Neural cell (in vitro differentiated cells): Measurements from ENCODE around the gene RUNX1. TPM values are rescaled to one million over a fixed set of nuclear protein-coding genes. Genes with fewer than 3 reads are reported as not detected.

Experiments used
- H2AFZ ChIP-seq: fragments of 200-600, 300-800 bp; sonication (generic), shearing (Covaris generic); 2 replicates; pipeline ENCODE4 v1.6.0; 2014; ENCODE audit warnings: low read depth, mild to moderate bottlenecking, antibody characterized with exemption, low read length, moderate library complexity
- H3F3A ChIP-seq: fragments of 200-600 bp; shearing (Covaris generic); 2 replicates; pipeline ENCODE4 v1.6.1; 2016; ENCODE audit warnings: mild to moderate bottlenecking, moderate library complexity, mixed read lengths, antibody characterized with exemption, low read length; ENCODE audit not compliant: insufficient read depth, poor library complexity, severe bottlenecking
- H3K27ac ChIP-seq: fragments of 200-600, 300-800 bp; sonication (generic), shearing (Covaris generic); 2 replicates; pipeline ENCODE4 v1.5.1; 2014; ENCODE audit warnings: mild to moderate bottlenecking, low read length, moderate library complexity
- H3K27me3 ChIP-seq: fragments of 300-800, 200-600 bp; sonication (generic), shearing (Covaris generic); 2 replicates; pipeline ENCODE4 v1.6.0; 2014; ENCODE audit warnings: mild to moderate bottlenecking, low read depth, low read length, moderate library complexity; ENCODE audit not compliant: insufficient read depth
- H3K36me3 ChIP-seq: fragments of 300-800, 200-600 bp; sonication (generic), shearing (Covaris generic); 2 replicates; pipeline ENCODE4 v1.5.1; 2014; ENCODE audit warnings: mild to moderate bottlenecking, antibody characterized with exemption, low read length, moderate library complexity; ENCODE audit not compliant: insufficient read depth
- H3K4me2 ChIP-seq: fragments of 300-800, 200-600 bp; sonication (generic), shearing (Covaris generic); 2 replicates; pipeline ENCODE4 v1.6.0; 2014; ENCODE audit warnings: mild to moderate bottlenecking, low read length
- H3K4me3 ChIP-seq: fragments of 300-800, 200-600 bp; sonication (generic), shearing (Covaris generic); 2 replicates; pipeline ENCODE4 v1.5.1; 2014; ENCODE audit warnings: mild to moderate bottlenecking, low read length, moderate library complexity
- H3K79me2 ChIP-seq: fragments of 200-600 bp; shearing (Covaris generic); replicated peaks from 2 replicates; pipeline ENCODE4 v1.6.0; 2014; ENCODE audit warnings: mild to moderate bottlenecking, low read length, moderate library complexity; ENCODE audit not compliant: insufficient read depth
- H3K9ac ChIP-seq: fragments of 300-800, 200-600 bp; sonication (generic), shearing (Covaris generic); 2 replicates; pipeline ENCODE4 v1.6.1; 2016; ENCODE audit warnings: mild to moderate bottlenecking, low read length, mixed read lengths
- H3K9me2 ChIP-seq: fragments of 200-600 bp; shearing (Covaris generic); 2 replicates; pipeline ENCODE4 v1.6.1; 2016; ENCODE audit warnings: mild to moderate bottlenecking, low read length, mixed read lengths; ENCODE audit not compliant: insufficient read depth
- H3K9me3 ChIP-seq: fragments of 200-600, 300-800 bp; sonication (generic), shearing (Covaris generic); 2 replicates; pipeline ENCODE4 v1.6.1; 2016; ENCODE audit warnings: mild to moderate bottlenecking, mixed run types, low read length, moderate library complexity, mixed read lengths
- H4K20me1 ChIP-seq: fragments of 200-600 bp; shearing (Covaris generic); 2 replicates; pipeline ENCODE4 v1.6.1; 2016; ENCODE audit warnings: mild to moderate bottlenecking, mixed run types; ENCODE audit not compliant: insufficient read depth
- CTCF ChIP-seq: fragments of 450-650 bp; IDR thresholded peaks from 2 replicates; pipeline ENCODE4 v1.5.1; 2014; ENCODE audit warnings: antibody characterized with exemption, mild to moderate bottlenecking, moderate library complexity; ENCODE audit not compliant: poor library complexity, severe bottlenecking
- EP300 ChIP-seq: fragments of 450-650 bp; conservative IDR thresholded peaks from 2 replicates; pipeline ENCODE4 v1.6.1; 2014; ENCODE audit warnings: antibody characterized with exemption, mild to moderate bottlenecking, moderate library complexity; ENCODE audit not compliant: poor library complexity, severe bottlenecking
- EZH2 ChIP-seq: fragments of 200-600, 300-800 bp; shearing (Covaris generic), sonication (generic); IDR thresholded peaks from 2 replicates; pipeline ENCODE4 v1.6.1; 2014; ENCODE audit warnings: antibody characterized with exemption, low read length, borderline replicate concordance, mild to moderate bottlenecking; ENCODE audit not compliant: insufficient read depth, poor library complexity, severe bottlenecking
- MXI1 ChIP-seq: fragments of 450-650 bp; conservative IDR thresholded peaks from 2 replicates; pipeline ENCODE4 v1.6.1; 2014; ENCODE audit warnings: antibody characterized with exemption, mild to moderate bottlenecking; ENCODE audit not compliant: poor library complexity, severe bottlenecking
- POLR2AphosphoS5 ChIP-seq: IDR thresholded peaks from 2 replicates; pipeline ENCODE4 v1.6.1; 2012
- RAD21 ChIP-seq: fragments of 450-650 bp; conservative IDR thresholded peaks from 2 replicates; pipeline ENCODE4 v1.6.1; 2014; ENCODE audit warnings: antibody characterized with exemption, mild to moderate bottlenecking, moderate library complexity
- REST ChIP-seq: IDR thresholded peaks from 2 replicates; pipeline ENCODE4 v1.6.1; 2012; ENCODE audit warnings: borderline replicate concordance
- SMC3 ChIP-seq: fragments of 450-650 bp; conservative IDR thresholded peaks from 2 replicates; pipeline ENCODE4 v1.6.1; 2014; ENCODE audit warnings: antibody characterized with exemption, mild to moderate bottlenecking, moderate library complexity; ENCODE audit not compliant: poor library complexity
- TAF1 ChIP-seq: IDR thresholded peaks from 2 replicates; pipeline ENCODE4 v1.6.1; 2012; ENCODE audit warnings: low read depth
- polyA plus RNA-seq: library from polyadenylated mRNA; depleted of rRNA; stranded (reverse); fragments of >200 nt; gene quantifications from 2 replicates; pipeline ENCODE4 v1.2.3, GENCODE V29; 2014

Gene RUNX1
- polyA plus RNA-seq, 1 donor from 2014 or later: not detected

- Histone ChIP-seq H3K9ac (no peak overlapping the region), H3K27ac (no peak overlapping the region), H3K4me3 (no peak overlapping the region), H3K79me2 (no peaks in the 10 kb centered on the region), H3K36me3 (no peaks in the 10 kb centered on the region), H3F3A (no peaks in the 10 kb centered on the region), H3K9me3 (no peaks in the 10 kb centered on the region), H3K4me2 (no peak overlapping the region), H2AFZ (no peak overlapping the region), H4K20me1 (no peaks in the 10 kb centered on the region), H3K27me3 (no peaks in the 10 kb centered on the region), H3K9me2 (no peaks in the 10 kb centered on the region)
- TF ChIP-seq RAD21 (no peak), TAF1 (no peak), MXI1 (no peak), EZH2 (no peak), REST (no peak)
These were observed 44.4 kb upstream of the RUNX1 start for GRCh38 chr21:35093514-35093913.

- Histone ChIP-seq H4K20me1 (no peaks in the 10 kb centered on the region), H3K9me2 (no peaks in the 10 kb centered on the region), H3K4me2 (no peak overlapping the region), H3K27me3 (no peaks in the 10 kb centered on the region), H3K27ac (no peak overlapping the region), H3K36me3 (no peaks in the 10 kb centered on the region), H3K9ac (no peak overlapping the region), H3K4me3 (no peak overlapping the region), H3F3A (no peaks in the 10 kb centered on the region), H3K9me3 (no peaks in the 10 kb centered on the region), H3K79me2 (no peaks in the 10 kb centered on the region), H2AFZ (no peak overlapping the region)
- TF ChIP-seq SMC3 (no peak), EZH2 (no peak), RAD21 (no peak), POLR2AphosphoS5 (no peak), EP300 (no peak), REST (no peak), CTCF (no peak), MXI1 (no peak), TAF1 (no peak)
These were observed 42.4 kb upstream of the RUNX1 start for GRCh38 chr21:35091496-35091895.
